GM12878 (cell line): ENCODE data around the gene ABL2. TPM values are rescaled to one million over a fixed set of nuclear protein-coding genes. Genes with fewer than 3 reads are reported as not detected.

ENCODE experiments used
- ATAC-seq: fragments of 200-7000 bp; cut with Tn5 transposase; 3 replicates; pipeline ENCODE4 v1.9.1; 2020; ENCODE audit warnings: mild to moderate bottlenecking, moderate library complexity
- BruUV-seq: library from RNA; stranded (reverse); fragments of 400-500 nt; replicated peaks from 2 replicates; lab custom pipeline; 2021; lab: Mats Ljungman, UMichigan
- CTCF ChIA-PET: fragments of 300-600 bp; sonication (Branson Sonifier 250); formaldehyde crosslinking; extraction: SDS; loops from one replicate; lab custom pipeline; 2021; ENCODE audit warnings: inconsistent platforms; lab: Yijun Ruan, JAX
- POLR2A ChIA-PET: fragments of 350-600 bp; formaldehyde crosslinking; extraction: SDS; loops from one replicate; lab custom pipeline; 2021; ENCODE audit warnings: inconsistent platforms; lab: Charles Lee
- RAD21 ChIA-PET: fragments of 300-600 bp; sonication (Branson Sonifier 250); formaldehyde crosslinking; loops from one replicate; lab custom pipeline; 2023; ENCODE audit warnings: antibody characterized with exemption; ENCODE audit not compliant: unreplicated experiment; lab: Charles Lee
- SMC1A ChIA-PET: fragments of 300-600 bp; sonication (Branson Sonifier 250); formaldehyde crosslinking; loops from one replicate; lab custom pipeline; 2023; ENCODE audit not compliant: unreplicated experiment, uncharacterized antibody; lab: Charles Lee
- DNase-seq: peaks from one replicate; pipeline ENCODE4 v3.0.0-alpha.2; 2011; ENCODE audit warnings: low read depth, low spot score
- FAIRE-seq: peaks from 3 replicates; lab custom pipeline; 2011; peaks lifted over from hg19 to GRCh38; lab: Jason Lieb, UNC
- H2AFZ ChIP-seq: 2 replicates; pipeline ENCODE4 v1.6.0; 2011; ENCODE audit warnings: low read depth, low read length, control low read depth; ENCODE audit not compliant: control insufficient read depth
- H3K27ac ChIP-seq: 2 replicates; pipeline ENCODE4 v1.5.1; 2011; ENCODE audit warnings: control low read depth; ENCODE audit not compliant: control insufficient read depth, insufficient read depth
- H3K27me3 ChIP-seq, 2 experiments: replicated peaks in 1 of 2; 2 replicates each; pipeline versions ENCODE4 v1.6.0 to v1.6.1; 2011; ENCODE audit warnings: low read length in 1 of 2; ENCODE audit not compliant: control insufficient read depth in 2 of 2, insufficient read depth in 2 of 2
- H3K36me3 ChIP-seq, 2 experiments: 2 replicates each; pipeline ENCODE4 v1.5.1; 2011; ENCODE audit warnings: low read length in 1 of 2; ENCODE audit not compliant: control insufficient read depth in 2 of 2, insufficient read depth in 2 of 2
- H3K4me1 ChIP-seq: 2 replicates; pipeline ENCODE4 v1.6.1; 2011; ENCODE audit warnings: mild to moderate bottlenecking, low read length, moderate library complexity, mixed read lengths; ENCODE audit not compliant: control insufficient read depth, insufficient read depth
- H3K4me2 ChIP-seq: 2 replicates; pipeline ENCODE4 v1.6.0; 2011; ENCODE audit warnings: control low read depth; ENCODE audit not compliant: control insufficient read depth, insufficient read depth
- H3K4me3 ChIP-seq: fragments of 200-600 bp; sonication (generic); 2 replicates; pipeline ENCODE4 v1.5.1; 2016
- H3K79me2 ChIP-seq: 2 replicates; pipeline ENCODE4 v1.6.0; 2011; ENCODE audit warnings: low read length; ENCODE audit not compliant: control insufficient read depth, insufficient read depth
- H3K9ac ChIP-seq: 2 replicates; pipeline ENCODE4 v1.8.0; 2011; ENCODE audit warnings: low read length, control low read depth, mixed read lengths; ENCODE audit not compliant: control insufficient read depth, insufficient read depth
- H3K9me3 ChIP-seq: replicated peaks from 3 replicates; pipeline ENCODE4 v1.5.1; 2011; ENCODE audit warnings: mild to moderate bottlenecking, low read length; ENCODE audit not compliant: control insufficient read depth, insufficient read depth
- H4K20me1 ChIP-seq: 2 replicates; pipeline ENCODE4 v1.6.0; 2011; ENCODE audit not compliant: control insufficient read depth, insufficient read depth
- BCL11A ChIP-seq: IDR thresholded peaks from 2 replicates; pipeline ENCODE4 v1.6.1; 2011; ENCODE audit warnings: low read depth, low read length
- CHD2 ChIP-seq: IDR thresholded peaks from 2 replicates; pipeline ENCODE4 v1.6.1; 2011; ENCODE audit warnings: low read depth, low read length, improper control_type of control experiment, borderline replicate concordance
- KDM1A ChIP-seq: fragments of 200-600 bp; sonication (generic); IDR thresholded peaks from 2 replicates; pipeline ENCODE4 v1.6.1; 2016; ENCODE audit warnings: borderline replicate concordance
- KLF5 ChIP-seq: fragments of 450-650 bp; IDR thresholded peaks from 2 replicates; pipeline ENCODE4 v1.6.1; 2014; ENCODE audit warnings: mild to moderate bottlenecking; ENCODE audit not compliant: partially characterized antibody
- MXI1 ChIP-seq: fragments of 150-350 bp; IDR thresholded peaks from 2 replicates; pipeline ENCODE4 v1.6.1; 2011; ENCODE audit warnings: low read depth, mild to moderate bottlenecking, inconsistent platforms, low read length, improper control_type of control experiment
- MYC ChIP-seq: IDR thresholded peaks from 2 replicates; pipeline ENCODE4 v1.6.1; 2011; ENCODE audit warnings: mild to moderate bottlenecking, low read length, moderate library complexity, inconsistent platforms; ENCODE audit not compliant: insufficient read depth, insufficient replicate concordance, insufficient read length, severe bottlenecking
- PAX5 ChIP-seq: IDR thresholded peaks from 2 replicates; pipeline ENCODE4 v1.6.1; 2011; ENCODE audit warnings: low read depth, low read length, borderline replicate concordance
- RUNX3 ChIP-seq: IDR thresholded peaks from 2 replicates; pipeline ENCODE4 v1.6.1; 2012; ENCODE audit warnings: low read length, inconsistent platforms
- SP1 ChIP-seq: IDR thresholded peaks from one replicate; pipeline ENCODE4 v1.6.1; 2011; ENCODE audit warnings: low read depth, low read length
- SREBF1 ChIP-seq: IDR thresholded peaks from 2 replicates; pipeline ENCODE4 v1.6.1; 2012; ENCODE audit warnings: mild to moderate bottlenecking, low read length
- TCF3 ChIP-seq: IDR thresholded peaks from 2 replicates; pipeline ENCODE4 v1.6.1; 2012; ENCODE audit warnings: low read depth, mild to moderate bottlenecking, low read length, borderline replicate concordance; ENCODE audit not compliant: insufficient read depth
- WGBS: methylation state at CpG from one replicate; pipeline ENCODE4 v1.1.6; 2016; ENCODE audit warnings: low lambda C conversion rate; ENCODE audit not compliant: insufficient replicate concordance, insufficient coverage; ENCODE audit errors: missing lambda C conversion rate; 5-methylcytosine and 5-hydroxymethylcytosine counted together
- in situ Hi-C: fragments of 300-500 bp; cut with MboI; formaldehyde crosslinking; loops from 9 replicates; pipeline ENCODE4 v1.14.3; 2018; ENCODE audit warnings: mixed read lengths
- intact Hi-C: fragments of 100-400 bp; cut with micrococcal nuclease; formaldehyde crosslinking; loops from one replicate; pipeline ENCODE4 v1.14.2; 2022; ENCODE audit not compliant: unreplicated experiment
- polyA plus RNA-seq, 11 experiments: library from polyadenylated mRNA; depleted of rRNA in 4 of 11; unstranded in 6 of 11; stranded (reverse) in 5 of 11; fragments of >200 nt; fragmentation: Nextera tagmentation in 4 of 11; fragmentation: Illumina TruSeq in 1 of 11; extraction: Ambion mirVana in 4 of 11; extraction: Trizol in 1 of 11; gene quantifications; 1 replicate in 1 of 11; 2 replicates in 10 of 11; pipeline versions ENCODE4 v1.2.1 to v1.2.3, GENCODE V29; 2011 to 2016; ENCODE audit warnings: inconsistent platforms in 2 of 11, missing spikeins in 2 of 11, low read depth in 1 of 11
- total RNA-seq, 4 experiments: library from RNA; depleted of rRNA in 3 of 4; stranded (reverse); fragments of >200 nt in 3 of 4; fragmentation: Illumina TruSeq in 1 of 4; extraction: Trizol in 1 of 4; gene quantifications; 2 replicates each; pipeline versions ENCODE4 v1.2.1 to v1.2.3, GENCODE V29; 2013 to 2021
- TF ChIP-seq, protein P1 (sequence below): fragments of 450-650 bp; formaldehyde crosslinking; IDR thresholded peaks from 2 replicates; pipeline ENCODE4 v1.4.0; 2022; ENCODE audit warnings: mild to moderate bottlenecking, moderate library complexity
- TF ChIP-seq, protein P2 (sequence below): IDR thresholded peaks from 2 replicates; pipeline ENCODE4 v1.6.1; 2011; ENCODE audit warnings: mild to moderate bottlenecking, low read depth, low read length, moderate library complexity; ENCODE audit not compliant: insufficient replicate concordance

ABL2 gene
- total and polyA plus RNA-seq, 10 of the 15 experiments (the other 5 are each of a cell fraction or from before 2014, with no cell fraction given): 0.57 to 9.4 (median 3.6) TPM

DNA sequence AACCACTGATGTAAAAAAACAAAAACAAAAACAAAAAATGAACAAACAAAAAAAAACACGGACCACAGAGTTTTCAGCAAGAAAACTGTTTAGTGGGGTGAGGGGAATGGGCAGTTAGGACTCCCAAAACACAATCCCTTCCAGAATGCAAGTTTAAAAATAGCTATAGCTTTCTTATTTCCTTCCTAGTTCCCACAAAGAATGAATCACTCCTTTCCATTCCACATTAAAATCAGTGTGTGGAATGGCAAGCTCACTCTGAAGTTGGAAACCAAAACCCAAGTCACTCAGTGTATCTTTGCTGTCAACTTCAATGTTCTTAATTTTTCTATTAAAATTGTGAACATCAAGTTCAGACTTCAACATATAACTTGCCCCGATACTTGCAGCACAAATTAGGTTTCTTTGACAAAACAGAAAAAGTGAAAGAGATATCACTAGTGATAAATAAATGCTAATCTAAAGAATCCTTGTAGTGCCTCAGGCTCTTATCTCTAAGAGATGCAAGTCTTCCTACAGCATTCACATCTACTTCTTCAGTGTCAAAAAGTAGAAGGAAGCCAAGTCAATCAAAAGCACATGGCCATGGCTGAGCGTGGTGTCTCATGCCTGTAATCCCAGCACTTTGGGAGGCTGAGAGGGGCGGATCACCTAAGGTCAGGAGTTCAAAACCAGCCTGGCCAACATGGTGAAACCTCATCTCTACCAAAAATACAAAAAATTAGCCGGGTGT, 102.1 kb downstream of the ABL2 start:
- BruUV-seq: no TSS peak
- CTCF ChIA-PET: interaction anchor here (0.7 to 2.0 kb wide), 5 partner anchors 12 to 74 kb away, joined by 4 to 12 read pairs (median 7); partner anchors contain the start of gene TOR3A
- H3K4me2 ChIP-seq: no peak overlapping the region
- TF ChIP-seq BCL11A (no peak), KLF5 (no peak), SREBF1 (no peak), PAX5 (no peak), MXI1 (no peak), RUNX3 (no peak), MYC (no peak), KDM1A (no peak), TCF3 (no peak), SP1 (no peak), CHD2 (no peak)
- TF ChIP-seq, protein P1, sequence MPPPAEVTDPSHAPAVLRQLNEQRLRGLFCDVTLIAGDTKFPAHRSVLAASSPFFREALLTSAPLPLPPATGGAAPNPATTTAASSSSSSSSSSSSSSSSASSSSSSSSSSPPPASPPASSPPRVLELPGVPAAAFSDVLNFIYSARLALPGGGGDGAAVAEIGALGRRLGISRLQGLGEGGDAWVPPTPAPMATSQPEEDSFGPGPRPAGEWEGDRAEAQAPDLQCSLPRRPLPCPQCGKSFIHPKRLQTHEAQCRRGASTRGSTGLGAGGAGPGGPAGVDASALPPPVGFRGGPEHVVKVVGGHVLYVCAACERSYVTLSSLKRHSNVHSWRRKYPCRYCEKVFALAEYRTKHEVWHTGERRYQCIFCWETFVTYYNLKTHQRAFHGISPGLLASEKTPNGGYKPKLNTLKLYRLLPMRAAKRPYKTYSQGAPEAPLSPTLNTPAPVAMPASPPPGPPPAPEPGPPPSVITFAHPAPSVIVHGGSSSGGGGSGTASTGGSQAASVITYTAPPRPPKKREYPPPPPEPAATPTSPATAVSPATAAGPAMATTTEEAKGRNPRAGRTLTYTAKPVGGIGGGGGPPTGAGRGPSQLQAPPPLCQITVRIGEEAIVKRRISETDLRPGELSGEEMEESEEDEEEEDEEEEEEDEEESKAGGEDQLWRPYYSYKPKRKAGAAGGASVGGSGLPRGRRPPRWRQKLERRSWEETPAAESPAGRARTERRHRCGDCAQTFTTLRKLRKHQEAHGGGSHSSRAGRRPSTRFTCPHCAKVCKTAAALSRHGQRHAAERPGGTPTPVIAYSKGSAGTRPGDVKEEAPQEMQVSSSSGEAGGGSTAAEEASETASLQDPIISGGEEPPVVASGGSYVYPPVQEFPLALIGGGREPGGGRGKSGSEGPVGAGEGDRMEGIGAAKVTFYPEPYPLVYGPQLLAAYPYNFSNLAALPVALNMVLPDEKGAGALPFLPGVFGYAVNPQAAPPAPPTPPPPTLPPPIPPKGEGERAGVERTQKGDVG (CRISPR knock-in tag): no peak
- TF ChIP-seq, protein P2, sequence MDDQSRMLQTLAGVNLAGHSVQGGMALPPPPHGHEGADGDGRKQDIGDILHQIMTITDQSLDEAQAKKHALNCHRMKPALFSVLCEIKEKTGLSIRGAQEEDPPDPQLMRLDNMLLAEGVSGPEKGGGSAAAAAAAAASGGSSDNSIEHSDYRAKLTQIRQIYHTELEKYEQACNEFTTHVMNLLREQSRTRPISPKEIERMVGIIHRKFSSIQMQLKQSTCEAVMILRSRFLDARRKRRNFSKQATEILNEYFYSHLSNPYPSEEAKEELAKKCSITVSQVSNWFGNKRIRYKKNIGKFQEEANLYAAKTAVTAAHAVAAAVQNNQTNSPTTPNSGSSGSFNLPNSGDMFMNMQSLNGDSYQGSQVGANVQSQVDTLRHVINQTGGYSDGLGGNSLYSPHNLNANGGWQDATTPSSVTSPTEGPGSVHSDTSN: no peak

More for the DNA sequence above, 102.1 kb downstream of the ABL2 start:
- Histone ChIP-seq H3K27me3 (no peaks in the 10 kb centered on the region), H2AFZ (no peak overlapping the region), H3K4me3 (no peak overlapping the region), H3K79me2 (no peaks in the 10 kb centered on the region), H4K20me1 (no peaks in the 10 kb centered on the region), H3K9me3 (no peaks in the 10 kb centered on the region), H3K4me1 (peaks cover 6% of the 10 kb centered on the region), H3K9ac (no peak overlapping the region), H3K36me3 (peaks cover 0 to 2% of the 10 kb centered on the region in 2 experiments; a peak in 2 of 4 replicates), H3K27ac (no peak overlapping the region)
- in situ Hi-C loops: no loop called here
- ChIA-PET POLR2A (no interaction called here), SMC1A (interaction anchor here (0.7 to 2.6 kb wide), 9 partner anchors 25 to 258 kb away, joined by 3 to 9 read pairs (median 4); partner anchors contain the start of genes SOAT1 and TOR3A), RAD21 (interaction anchor here (0.7 to 0.9 kb wide), 2 partner anchors 46 to 47 kb away, joined by 3 read pairs; no protein-coding TSS in a partner anchor)
- no peak for FAIRE-seq
- WGBS: 96% methylated on average over 5 of the region's 5 CpGs
- ATAC-seq: no peak
- DNase-seq: no peak
- intact Hi-C loops: no loop called here
